Measurements from ENCODE around the gene SDF4. TPM values are rescaled to one million over a fixed set of nuclear protein-coding genes. Genes with fewer than 3 reads are reported as not detected.
A peak's percentile ranks its signal among the peaks of the same experiment; 100 is the strongest.

SDF4 gene
- total and polyA plus RNA-seq, 12 donors = 95.6 to 184 (median 123) TPM

DNA sequence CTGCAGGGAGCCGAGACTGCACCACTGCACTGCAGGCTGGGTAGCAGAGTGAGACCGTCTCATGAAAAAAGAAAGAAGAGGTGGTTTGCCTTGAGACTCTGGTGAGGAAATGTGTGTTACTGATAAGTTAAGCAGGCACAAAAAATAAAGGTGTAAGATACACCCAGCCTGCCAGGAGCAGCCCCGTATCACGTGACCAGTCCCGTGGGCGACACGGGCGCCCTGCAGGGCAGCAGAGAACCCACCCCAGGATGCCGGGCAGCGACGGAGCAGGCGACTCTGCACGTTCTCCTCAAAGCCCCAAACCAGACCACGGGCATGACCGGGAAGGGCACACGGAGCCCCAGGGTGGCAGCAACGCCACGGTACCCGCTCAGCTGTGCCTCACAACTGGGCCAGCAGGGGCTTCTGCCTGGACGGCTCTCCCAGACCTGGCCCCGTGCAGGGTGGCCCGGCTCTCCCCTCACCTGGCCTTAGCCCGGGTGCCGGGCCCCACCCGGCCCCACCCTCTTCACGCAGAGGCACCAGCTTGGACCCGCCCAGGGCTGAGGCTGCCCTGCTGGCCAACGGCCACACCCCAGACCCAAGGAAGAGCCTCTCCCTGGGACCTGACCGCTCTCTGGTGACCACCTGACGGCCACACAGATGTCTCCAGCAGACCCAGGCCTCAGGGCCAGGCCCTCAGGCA lies 9.8 kb downstream of the SDF4 start:
- no peak for DNase-seq
- no peaks in the 10 kb centered on the region for H3K27me3 ChIP-seq
- H3K27ac ChIP-seq = no peak overlapping the region
- TF ChIP-seq, protein P1, sequence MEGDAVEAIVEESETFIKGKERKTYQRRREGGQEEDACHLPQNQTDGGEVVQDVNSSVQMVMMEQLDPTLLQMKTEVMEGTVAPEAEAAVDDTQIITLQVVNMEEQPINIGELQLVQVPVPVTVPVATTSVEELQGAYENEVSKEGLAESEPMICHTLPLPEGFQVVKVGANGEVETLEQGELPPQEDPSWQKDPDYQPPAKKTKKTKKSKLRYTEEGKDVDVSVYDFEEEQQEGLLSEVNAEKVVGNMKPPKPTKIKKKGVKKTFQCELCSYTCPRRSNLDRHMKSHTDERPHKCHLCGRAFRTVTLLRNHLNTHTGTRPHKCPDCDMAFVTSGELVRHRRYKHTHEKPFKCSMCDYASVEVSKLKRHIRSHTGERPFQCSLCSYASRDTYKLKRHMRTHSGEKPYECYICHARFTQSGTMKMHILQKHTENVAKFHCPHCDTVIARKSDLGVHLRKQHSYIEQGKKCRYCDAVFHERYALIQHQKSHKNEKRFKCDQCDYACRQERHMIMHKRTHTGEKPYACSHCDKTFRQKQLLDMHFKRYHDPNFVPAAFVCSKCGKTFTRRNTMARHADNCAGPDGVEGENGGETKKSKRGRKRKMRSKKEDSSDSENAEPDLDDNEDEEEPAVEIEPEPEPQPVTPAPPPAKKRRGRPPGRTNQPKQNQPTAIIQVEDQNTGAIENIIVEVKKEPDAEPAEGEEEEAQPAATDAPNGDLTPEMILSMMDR (IDR thresholded peaks at IDR 0.05) = no peak
- H3K4me1 ChIP-seq = peaks cover 0 to 33% (median 6%) of the 10 kb centered on the region in 9 donors
- 85 to 86% methylated on average over 30 of the region's 30 CpGs for WGBS, 2 donors
- intact Hi-C loops (cut with DNase I) = no loop called here
- H3K4me3 ChIP-seq = no peak overlapping the region
- no peak for ATAC-seq
- no peaks in the 10 kb centered on the region for H3K9me3 ChIP-seq
- peaks cover 0 to 99% (median 56%) of the 10 kb centered on the region in 9 donors for H3K36me3 ChIP-seq

DNA sequence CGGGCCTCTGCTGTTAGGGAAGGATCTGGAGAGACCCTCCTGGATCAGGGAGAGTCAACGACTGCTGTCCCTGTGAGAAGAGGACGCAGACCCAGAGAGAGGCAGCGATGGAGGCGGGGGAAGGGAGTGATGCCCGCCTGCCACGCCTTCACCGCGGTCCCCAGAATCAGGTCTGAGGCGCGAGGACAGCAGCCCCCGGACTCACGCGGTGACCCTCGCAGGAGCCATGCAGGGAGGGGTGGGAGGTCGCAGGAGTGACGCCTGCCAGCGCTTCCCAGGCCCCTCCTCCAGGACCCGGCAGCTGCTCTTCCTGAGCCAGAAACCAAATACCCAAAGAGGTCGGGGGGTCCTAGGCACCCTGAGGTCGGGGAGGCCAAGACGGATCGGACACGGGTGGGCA lies 11.6 kb downstream of the SDF4 start:
- Histone ChIP-seq H3K27ac (no peak overlapping the region), H3K4me1 (peaks cover 0 to 35% (median 13%) of the 10 kb centered on the region in 9 donors), H3K27me3 (no peaks in the 10 kb centered on the region), H3K9me3 (no peaks in the 10 kb centered on the region), H3K36me3 (peaks cover 0 to 100% (median 62%) of the 10 kb centered on the region in 9 donors), H3K4me3 (no peak overlapping the region)
- no peak for ATAC-seq
- DNase-seq = no peak
- TF ChIP-seq, protein P1 (IDR thresholded peaks at IDR 0.05) = no peak
- 85 to 89% methylated on average over 24 of the region's 24 CpGs for WGBS, 2 donors
- intact Hi-C loops (cut with DNase I) = no loop called here

DNA sequence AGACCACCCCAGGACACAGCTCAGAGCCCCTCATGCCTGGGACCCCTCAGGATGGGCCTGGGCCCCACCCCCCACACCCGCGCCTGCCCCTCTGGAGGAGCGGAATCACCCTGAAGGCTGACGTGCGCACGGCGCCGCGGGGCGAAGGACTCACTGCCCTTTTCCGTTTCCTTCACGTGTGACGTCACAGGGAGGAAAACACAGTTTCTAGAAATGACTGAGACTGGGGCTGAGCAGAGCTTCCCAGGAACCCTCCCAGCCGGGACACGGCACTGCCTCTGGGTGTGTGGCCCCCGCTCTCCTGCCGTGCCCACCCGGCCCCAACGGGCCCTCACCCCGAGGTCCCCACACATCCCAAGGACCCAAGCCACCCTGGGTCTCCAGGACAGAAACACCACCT lies 12.5 kb downstream of the SDF4 start:
- H3K9me3 ChIP-seq = no peaks in the 10 kb centered on the region
- no peak for DNase-seq
- 93 to 94% methylated on average over 20 of the region's 20 CpGs for WGBS, 2 donors
- H3K27me3 ChIP-seq = no peaks in the 10 kb centered on the region
- peaks cover under 1 to 39% (median 20%) of the 10 kb centered on the region in 9 donors for H3K4me1 ChIP-seq
- peaks cover 0 to 91% (median 60%) of the 10 kb centered on the region in 9 donors for H3K36me3 ChIP-seq
- TF ChIP-seq, protein P1 (IDR thresholded peaks at IDR 0.05) = no peak
- intact Hi-C loops (cut with DNase I) = no loop called here
- ATAC-seq = peak in 1 of 8 donors; percentile 17
- H3K27ac ChIP-seq = peak overlapping the region in 3 of 10 donors; percentile 20 to 78 (median 77)
- H3K4me3 ChIP-seq = no peak overlapping the region

DNA sequence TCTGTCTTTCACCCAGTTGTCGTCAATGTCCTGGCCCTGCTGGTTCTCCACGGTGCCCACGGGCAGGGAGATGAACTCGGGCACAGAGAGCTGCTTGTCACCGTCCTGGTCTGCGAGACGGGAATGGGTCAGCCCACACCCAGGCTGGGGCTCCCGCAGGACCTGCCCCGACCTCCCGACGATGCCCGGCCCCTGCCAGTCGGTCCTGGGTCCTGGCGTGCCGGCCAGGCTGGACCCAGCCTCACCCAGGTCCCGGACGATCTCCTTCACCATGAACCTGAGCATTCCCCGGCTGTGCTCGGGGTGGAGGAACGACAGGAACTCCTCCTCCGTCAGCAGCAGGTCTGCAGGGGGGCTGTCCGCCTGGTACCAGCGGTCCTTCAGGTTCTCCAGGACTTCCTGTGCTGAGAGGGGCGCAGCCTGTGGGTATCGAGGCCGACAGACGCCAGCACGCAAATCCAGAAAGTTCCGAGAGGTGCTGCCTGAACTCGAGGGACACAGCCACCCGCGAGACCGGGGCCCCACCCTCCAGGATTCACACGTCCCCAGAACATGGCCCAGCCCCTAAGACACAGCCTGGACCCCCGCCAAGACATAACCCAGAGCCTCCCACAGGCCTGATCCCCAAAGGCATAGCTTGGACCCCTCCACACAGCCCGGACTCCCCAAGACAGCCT lies 13.1 kb downstream of the SDF4 start:
- peak overlapping the region in 4 of 10 donors; percentile 12 to 87 (median 78) for H3K27ac ChIP-seq
- H3K4me3 ChIP-seq = peak overlapping the region in 1 of 10 donors; percentile 15
- ATAC-seq = no peak
- peaks cover 2 to 45% (median 26%) of the 10 kb centered on the region in 9 donors for H3K4me1 ChIP-seq
- WGBS, 2 donors = 94 to 95% methylated on average over 36 of the region's 36 CpGs
- intact Hi-C loops (cut with DNase I) = no loop called here
- TF ChIP-seq, protein P1 (IDR thresholded peaks at IDR 0.05) = no peak
- DNase-seq = no peak
- no peaks in the 10 kb centered on the region for H3K9me3 ChIP-seq
- H3K36me3 ChIP-seq = peaks cover 0 to 84% (median 53%) of the 10 kb centered on the region in 9 donors
- H3K27me3 ChIP-seq = peaks cover 0 to 6% (median 0%) of the 10 kb centered on the region in 7 donors
